GM12891 (cell line): ENCODE results near the gene PDZRN4.

ENCODE experiments used
- POLR2A ChIP-seq: IDR thresholded peaks from 2 replicates; pipeline ENCODE4 v1.6.1; 2011; ENCODE audit warnings: low read depth, low read length, control low read depth
- POLR2AphosphoS5 ChIP-seq: IDR thresholded peaks from 2 replicates; pipeline ENCODE4 v1.6.1; 2011; ENCODE audit warnings: low read depth, low read length, control low read depth

- TF ChIP-seq POLR2A (no peak), POLR2AphosphoS5 (no peak)
Measured at GRCh38 chr12:41510470-41510869, 322.4 kb downstream of the PDZRN4 start.
